Activated CD8-positive, alpha-beta memory T cell treated with anti-CD3 and anti-CD28 coated beads for 36 hours (primary cell): ENCODE data around the gene RAET1G. TPM values are rescaled to one million over a fixed set of nuclear protein-coding genes. Genes with fewer than 3 reads are reported as not detected.
"Not testable (repeated sequence)": the region's sequence is repeated elsewhere in the genome, so short reads cannot be mapped to it uniquely, and the experiment has no call there.

Experiments used
- CTCF ChIA-PET: fragments of 350-600 bp; sonication (Branson Sonifier 250); formaldehyde crosslinking; loops from one replicate; lab custom pipeline; 2021; ENCODE audit warnings: antibody characterized with exemption; lab: Charles Lee
- POLR2A ChIA-PET: fragments of 350-600 bp; sonication (Branson Sonifier 250); formaldehyde crosslinking; loops from one replicate; lab custom pipeline; 2021; ENCODE audit warnings: antibody characterized with exemption; lab: Charles Lee
- total RNA-seq, 2 experiments: library from RNA; stranded (reverse); gene quantifications; one replicate each; pipeline ENCODE4 v1.2.3, GENCODE V29; 2021

RAET1G gene
- total RNA-seq, 2 experiments from 2014 or later, result not detected

- CTCF ChIA-PET, POLR2A ChIA-PET: not testable (repeated sequence)
Measured at GRCh38 chr6:149938013-149938570, 15.2 kb upstream of the RAET1G start.

GRCh38 chr6:149936743-149937142 lies 13.8 kb upstream of the RAET1G start:
- ChIA-PET POLR2A (no interaction called here), CTCF (interaction anchor here (1.2 to 2.8 kb wide), 2 partner anchors 80 to 144 kb away, joined by 3 to 12 read pairs; no protein-coding TSS in a partner anchor)

DNA sequence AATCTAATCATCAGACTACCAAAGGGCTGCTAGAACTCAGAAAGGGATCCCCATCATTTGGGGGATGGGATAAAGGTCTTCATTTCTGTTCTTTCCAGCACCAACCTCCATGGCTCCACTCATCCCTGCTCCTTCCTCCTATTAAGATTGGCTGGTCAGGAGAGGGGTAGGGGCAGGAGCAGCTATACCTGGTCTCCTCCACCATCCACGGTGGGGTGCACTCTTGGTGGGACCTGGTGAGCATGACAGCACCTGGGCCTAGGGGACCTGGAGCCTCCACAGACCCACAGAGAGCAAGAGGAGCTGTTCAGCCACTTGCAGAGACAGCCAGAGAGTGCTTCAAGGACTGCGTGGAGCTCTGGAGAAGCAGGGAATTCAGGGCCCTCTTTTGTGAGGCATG lies 12.7 kb upstream of the RAET1G start:
- CTCF ChIA-PET, result interaction anchor here (1.2 to 2.8 kb wide), 2 partner anchors 81 to 145 kb away, joined by 3 to 12 read pairs; no protein-coding TSS in a partner anchor
- POLR2A ChIA-PET, result no interaction called here

GRCh38 chr6:149935246-149935645 lies 12.3 kb upstream of the RAET1G start:
- CTCF ChIA-PET, result interaction anchor here (1.0 to 2.8 kb wide), 3 partner anchors 38 to 145 kb away, joined by 3 to 12 read pairs (median 3); no protein-coding TSS in a partner anchor
- POLR2A ChIA-PET, result no interaction called here

- ChIA-PET POLR2A (no interaction called here), CTCF (interaction anchor here (1.0 to 2.8 kb wide), 2 partner anchors 38 to 82 kb away, joined by 3 to 12 read pairs; no protein-coding TSS in a partner anchor)
Measured at GRCh38 chr6:149934249-149935156, 11.6 kb upstream of the RAET1G start.

DNA sequence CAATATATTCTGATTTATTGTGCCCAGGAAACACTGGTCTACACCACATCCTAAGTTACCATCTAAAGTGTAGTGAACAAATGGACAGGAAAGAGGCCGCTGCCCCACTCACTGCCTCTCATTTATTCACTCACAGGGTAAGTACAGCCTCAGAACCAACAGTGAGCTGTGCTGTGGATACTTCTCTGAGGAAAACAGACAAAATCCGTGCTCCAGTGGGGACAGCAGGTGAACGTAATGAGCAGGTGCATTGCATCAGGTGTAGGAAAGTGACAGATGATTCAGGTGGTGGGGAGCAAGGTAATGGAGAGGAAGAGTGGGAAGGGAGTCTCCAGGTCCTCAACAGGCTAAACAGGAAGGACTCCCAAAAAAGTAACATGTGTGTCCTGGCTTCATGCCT lies 10.5 kb upstream of the RAET1G start:
- ChIA-PET POLR2A (no interaction called here), CTCF (interaction anchor here (0.9 kb wide), 1 partner anchor 84 kb away, joined by 3 read pairs; no protein-coding TSS in a partner anchor)

- POLR2A ChIA-PET, result no interaction called here
- CTCF ChIA-PET, result interaction anchor here (0.9 kb wide), 1 partner anchor 84 kb away, joined by 3 read pairs; no protein-coding TSS in a partner anchor
Measured at GRCh38 chr6:149933036-149933435, 10.1 kb upstream of the RAET1G start.

- POLR2A ChIA-PET, result no interaction called here
- CTCF ChIA-PET, result interaction anchor here (1.5 kb wide), 1 partner anchor 85 kb away, joined by 3 read pairs; no protein-coding TSS in a partner anchor
Measured at GRCh38 chr6:149931501-149931900, 8.6 kb upstream of the RAET1G start.

DNA sequence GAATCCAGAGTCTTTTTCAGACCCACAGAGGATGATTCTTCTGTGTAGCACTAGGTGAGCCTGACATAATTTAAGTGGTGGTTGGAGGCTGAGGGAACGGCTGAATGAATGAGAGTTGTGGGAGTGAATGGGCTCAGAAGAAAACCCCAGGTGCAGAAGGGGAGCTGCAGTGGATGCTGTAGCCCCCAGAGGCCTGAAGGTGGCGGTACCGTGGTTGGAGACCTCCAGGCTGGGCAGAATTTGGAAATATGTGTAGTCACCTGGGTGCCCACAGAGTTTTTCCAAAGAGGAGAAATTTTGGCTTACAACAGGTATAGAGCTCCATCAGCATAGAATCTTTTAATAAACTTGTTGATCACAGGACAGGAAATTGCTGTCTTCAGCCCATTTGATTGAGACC lies 6.5 kb upstream of the RAET1G start:
- POLR2A ChIA-PET, result no interaction called here
- CTCF ChIA-PET, result no interaction called here

- POLR2A ChIA-PET, result not testable (repeated sequence)
- CTCF ChIA-PET, result interaction anchor here (1.0 kb wide), 1 partner anchor 88 kb away, joined by 3 read pairs; no protein-coding TSS in a partner anchor
Measured at GRCh38 chr6:149927025-149927424, 4.1 kb upstream of the RAET1G start.

DNA sequence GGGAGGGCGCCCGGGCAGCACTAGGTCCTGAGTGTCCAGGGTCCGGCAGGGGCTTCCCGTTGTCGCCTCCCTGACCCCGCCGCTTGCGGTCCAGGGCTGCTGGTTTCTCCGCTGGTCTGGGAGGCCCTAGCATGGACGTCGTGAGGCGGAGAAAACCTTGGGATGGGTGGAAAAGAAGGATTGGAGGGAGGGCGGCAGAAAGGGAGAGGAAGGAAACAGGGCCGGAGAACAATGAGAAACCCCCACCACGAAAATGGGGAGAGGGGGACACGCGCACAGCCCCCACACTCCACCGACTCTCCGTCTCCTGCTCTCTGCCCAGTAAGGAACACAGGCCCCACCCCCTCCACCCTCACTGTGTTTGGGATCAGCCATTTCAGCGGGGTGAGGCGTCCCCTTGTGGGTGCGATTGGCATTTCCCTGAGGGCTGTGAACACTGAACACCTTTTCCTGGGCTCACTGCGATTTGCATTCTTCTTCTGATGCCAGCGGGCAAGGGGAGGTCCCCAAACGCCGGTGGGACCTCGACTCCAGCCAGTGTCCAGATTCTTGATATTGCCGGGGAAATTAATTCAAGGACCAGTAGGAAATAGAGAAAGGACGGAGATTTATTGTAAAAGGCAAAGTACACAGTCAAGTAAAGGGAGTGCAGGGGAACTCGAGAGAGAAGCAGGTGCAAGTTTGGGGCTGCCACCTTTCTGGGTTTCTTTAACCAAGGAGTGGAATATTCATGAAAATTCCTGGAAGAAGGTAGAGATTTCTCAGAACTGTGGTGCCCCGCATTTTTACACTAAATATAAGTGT lies 3.3 kb upstream of the RAET1G start:
- CTCF ChIA-PET, result interaction anchor here (1.0 to 1.1 kb wide), 2 partner anchors 87 to 91 kb away, joined by 3 to 4 read pairs; no protein-coding TSS in a partner anchor

GRCh38 chr6:149925253-149925973 lies 2.5 kb upstream of the RAET1G start:
- ChIA-PET POLR2A (no interaction called here), CTCF (interaction anchor here (1.1 to 1.8 kb wide), 2 partner anchors 90 to 91 kb away, joined by 4 to 7 read pairs; no protein-coding TSS in a partner anchor)

More for the DNA sequence above, 3.3 kb upstream of the RAET1G start:
- POLR2A ChIA-PET, result no interaction called here

- ChIA-PET CTCF (interaction anchor here (1.1 to 1.8 kb wide), 2 partner anchors 90 to 92 kb away, joined by 4 to 7 read pairs; no protein-coding TSS in a partner anchor), POLR2A (interaction anchor here (0.5 kb wide), 1 partner anchor 59 kb away, joined by 5 read pairs; no protein-coding TSS in a partner anchor)
Measured at GRCh38 chr6:149924933-149925252, 2.0 kb upstream of the RAET1G start.

GRCh38 chr6:149924206-149924932 lies 1.4 kb upstream of the RAET1G start:
- CTCF ChIA-PET, result interaction anchor here (0.7 to 1.8 kb wide), 2 partner anchors 92 to 148 kb away, joined by 5 to 7 read pairs; no protein-coding TSS in a partner anchor
- POLR2A ChIA-PET, result interaction anchor here (0.5 kb wide), 1 partner anchor 59 kb away, joined by 5 read pairs; no protein-coding TSS in a partner anchor

- POLR2A ChIA-PET, result no interaction called here
Measured at GRCh38 chr6:149923327-149923986, 536 bp upstream of the RAET1G start.

GRCh38 chr6:149922091-149922490 lies 830 bp downstream of the RAET1G start:
- POLR2A ChIA-PET, CTCF ChIA-PET: not testable (repeated sequence)

More at GRCh38 chr6:149923327-149923986, 536 bp upstream of the RAET1G start:
- CTCF ChIA-PET, result interaction anchor here (0.7 to 1.8 kb wide), 2 partner anchors 93 to 149 kb away, joined by 5 to 7 read pairs; no protein-coding TSS in a partner anchor

DNA sequence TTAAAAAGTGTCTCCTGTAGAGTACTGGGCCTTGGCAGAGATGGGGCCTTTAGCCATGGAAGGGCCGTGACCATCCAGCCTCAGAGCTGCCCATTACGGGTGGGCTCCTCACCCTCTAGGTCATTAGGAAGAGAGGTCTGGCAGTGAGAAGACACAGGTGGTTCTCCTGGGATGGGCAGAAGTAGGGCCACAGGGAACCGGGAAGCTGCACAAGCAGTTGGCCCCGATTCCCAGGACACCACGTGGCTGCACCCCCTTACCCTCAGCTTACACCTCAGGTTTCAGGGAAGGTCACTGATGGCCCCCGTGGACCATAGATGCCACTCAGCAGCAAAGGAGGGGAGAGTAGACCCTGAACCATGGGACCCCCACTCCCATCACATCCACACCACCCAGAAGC lies 1.6 kb downstream of the RAET1G start:
- ChIA-PET POLR2A (no interaction called here), CTCF (no interaction called here)
